ENCODE measurements around the gene CLHC1.

DNA sequence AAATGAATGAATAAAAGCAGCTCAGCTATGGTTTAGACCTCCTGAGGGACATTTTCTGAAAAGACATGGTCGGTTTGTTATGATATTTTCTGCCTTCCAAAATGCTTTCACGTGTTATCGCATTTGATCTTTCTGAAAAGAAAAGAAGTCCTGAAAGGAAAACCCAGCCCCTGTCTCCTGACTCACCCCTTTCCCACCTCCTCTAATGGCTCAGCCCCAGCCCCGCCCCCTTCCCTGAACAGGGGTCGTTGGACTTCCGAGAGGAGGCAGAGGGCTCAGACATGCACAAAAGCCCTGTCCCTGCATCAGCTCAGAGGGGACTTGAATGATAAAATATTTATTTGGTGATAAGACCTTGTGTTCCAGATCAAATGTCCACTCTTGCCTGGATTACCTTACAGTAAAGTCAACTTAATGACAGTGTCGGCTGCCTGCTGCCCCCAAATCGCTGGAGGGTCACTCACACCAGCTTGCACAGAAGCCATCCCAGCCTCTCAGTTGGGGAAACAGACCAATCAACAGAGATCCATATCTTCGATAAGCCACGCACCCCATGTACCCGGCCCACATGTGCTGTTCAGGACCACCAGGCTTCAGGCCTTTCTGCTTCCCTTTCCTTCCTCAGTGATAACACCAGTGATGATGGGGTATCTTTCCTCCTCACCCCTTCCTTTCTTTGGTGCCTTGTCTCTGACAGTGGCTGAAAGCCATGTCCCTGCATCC is 69.6 kb downstream of the CLHC1 start:
- TF ChIP-seq, protein P1, sequence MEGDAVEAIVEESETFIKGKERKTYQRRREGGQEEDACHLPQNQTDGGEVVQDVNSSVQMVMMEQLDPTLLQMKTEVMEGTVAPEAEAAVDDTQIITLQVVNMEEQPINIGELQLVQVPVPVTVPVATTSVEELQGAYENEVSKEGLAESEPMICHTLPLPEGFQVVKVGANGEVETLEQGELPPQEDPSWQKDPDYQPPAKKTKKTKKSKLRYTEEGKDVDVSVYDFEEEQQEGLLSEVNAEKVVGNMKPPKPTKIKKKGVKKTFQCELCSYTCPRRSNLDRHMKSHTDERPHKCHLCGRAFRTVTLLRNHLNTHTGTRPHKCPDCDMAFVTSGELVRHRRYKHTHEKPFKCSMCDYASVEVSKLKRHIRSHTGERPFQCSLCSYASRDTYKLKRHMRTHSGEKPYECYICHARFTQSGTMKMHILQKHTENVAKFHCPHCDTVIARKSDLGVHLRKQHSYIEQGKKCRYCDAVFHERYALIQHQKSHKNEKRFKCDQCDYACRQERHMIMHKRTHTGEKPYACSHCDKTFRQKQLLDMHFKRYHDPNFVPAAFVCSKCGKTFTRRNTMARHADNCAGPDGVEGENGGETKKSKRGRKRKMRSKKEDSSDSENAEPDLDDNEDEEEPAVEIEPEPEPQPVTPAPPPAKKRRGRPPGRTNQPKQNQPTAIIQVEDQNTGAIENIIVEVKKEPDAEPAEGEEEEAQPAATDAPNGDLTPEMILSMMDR (IDR thresholded peaks at IDR 0.05; ENCODE audit: low read depth, low read length, missing input control): no peak
- no peak for TF ChIP-seq FOXA1 (IDR thresholded peaks at IDR 0.05)
- TF ChIP-seq EGR1 (IDR thresholded peaks at IDR 0.05; ENCODE audit: low read depth in 2 of 2): no peak
- TF ChIP-seq SP1 (IDR thresholded peaks at IDR 0.05): no peak
